ENCODE data around the gene P4HA3. TPM values are rescaled to one million over a fixed set of nuclear protein-coding genes. Genes with fewer than 3 reads are reported as not detected.
"Not testable (repeated sequence)": the region's sequence is repeated elsewhere in the genome, so short reads cannot be mapped to it uniquely, and the experiment has no call there.

Gene P4HA3
- total RNA-seq, 4 donors from 2014 or later, result 0.42 TPM; not detected in 3

DNA sequence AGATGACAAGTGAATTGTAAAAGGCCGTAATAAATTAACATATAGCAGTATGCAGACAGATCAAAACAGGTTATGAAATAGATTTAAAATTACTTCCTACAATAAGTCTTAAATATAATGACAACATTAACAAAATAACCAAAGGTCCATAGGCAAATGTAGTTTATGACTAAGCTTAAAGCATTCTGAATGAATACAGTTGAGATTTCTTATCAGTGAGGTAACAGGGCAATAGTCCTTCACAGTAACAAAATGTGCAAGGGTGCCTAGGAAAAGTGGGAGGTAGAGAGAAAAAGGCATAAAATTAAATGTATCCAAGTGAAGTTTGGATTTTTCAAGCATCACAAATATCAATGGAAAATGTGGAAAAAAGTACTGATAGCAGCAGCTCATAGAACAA is 20.9 kb upstream of the P4HA3 start:
- H3K27me3 ChIP-seq, result no peaks in the 10 kb centered on the region
- H3K36me3 ChIP-seq, result no peaks in the 10 kb centered on the region
- DNase-seq (ENCODE audit: low spot score in 2 of 2), result no peak
- no peaks in the 10 kb centered on the region for H3K9me3 ChIP-seq
- H3K4me1 ChIP-seq, result no peaks in the 10 kb centered on the region
- TF ChIP-seq POLR2A (IDR thresholded peaks at IDR 0.05), result no peak
- TF ChIP-seq, protein P1, sequence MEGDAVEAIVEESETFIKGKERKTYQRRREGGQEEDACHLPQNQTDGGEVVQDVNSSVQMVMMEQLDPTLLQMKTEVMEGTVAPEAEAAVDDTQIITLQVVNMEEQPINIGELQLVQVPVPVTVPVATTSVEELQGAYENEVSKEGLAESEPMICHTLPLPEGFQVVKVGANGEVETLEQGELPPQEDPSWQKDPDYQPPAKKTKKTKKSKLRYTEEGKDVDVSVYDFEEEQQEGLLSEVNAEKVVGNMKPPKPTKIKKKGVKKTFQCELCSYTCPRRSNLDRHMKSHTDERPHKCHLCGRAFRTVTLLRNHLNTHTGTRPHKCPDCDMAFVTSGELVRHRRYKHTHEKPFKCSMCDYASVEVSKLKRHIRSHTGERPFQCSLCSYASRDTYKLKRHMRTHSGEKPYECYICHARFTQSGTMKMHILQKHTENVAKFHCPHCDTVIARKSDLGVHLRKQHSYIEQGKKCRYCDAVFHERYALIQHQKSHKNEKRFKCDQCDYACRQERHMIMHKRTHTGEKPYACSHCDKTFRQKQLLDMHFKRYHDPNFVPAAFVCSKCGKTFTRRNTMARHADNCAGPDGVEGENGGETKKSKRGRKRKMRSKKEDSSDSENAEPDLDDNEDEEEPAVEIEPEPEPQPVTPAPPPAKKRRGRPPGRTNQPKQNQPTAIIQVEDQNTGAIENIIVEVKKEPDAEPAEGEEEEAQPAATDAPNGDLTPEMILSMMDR (IDR thresholded peaks at IDR 0.05), result no peak
- no peak for TF ChIP-seq POLR2AphosphoS5 (IDR thresholded peaks at IDR 0.05)
- no peak for TF ChIP-seq EP300 (IDR thresholded peaks at IDR 0.05)
- no peak overlapping the region for H3K4me3 ChIP-seq
- no peak overlapping the region for H3K27ac ChIP-seq
- 98% methylated on average over 1 of the region's 1 CpG for WGBS

DNA sequence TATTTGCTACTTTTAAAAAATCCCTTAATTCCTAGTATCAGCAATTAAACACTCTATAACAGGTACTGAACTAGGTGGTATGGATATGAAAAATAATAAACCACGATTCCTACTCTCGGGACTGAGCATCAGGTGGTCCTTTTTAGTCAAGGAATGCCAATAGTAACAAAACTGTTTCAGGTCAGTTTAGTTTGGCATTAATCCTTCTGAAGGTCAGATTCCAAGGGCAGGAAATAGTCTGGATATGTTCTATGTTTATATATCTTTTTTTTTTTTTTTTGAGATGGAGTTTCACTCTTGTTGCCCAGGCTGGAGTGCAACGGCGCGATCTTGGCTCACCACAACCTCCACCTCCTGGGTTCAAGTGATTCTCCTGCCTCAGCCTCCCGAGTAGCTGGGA is 19.6 kb upstream of the P4HA3 start:
- H3K9me3 ChIP-seq; DNase-seq (ENCODE audit: low spot score in 2 of 2); H3K27me3 ChIP-seq; H3K27ac ChIP-seq; H3K36me3 ChIP-seq; H3K4me3 ChIP-seq: not testable (repeated sequence)
- WGBS, result 93% methylated on average over 6 of the region's 6 CpGs
- peaks cover 11% of the 10 kb centered on the region for H3K4me1 ChIP-seq

DNA sequence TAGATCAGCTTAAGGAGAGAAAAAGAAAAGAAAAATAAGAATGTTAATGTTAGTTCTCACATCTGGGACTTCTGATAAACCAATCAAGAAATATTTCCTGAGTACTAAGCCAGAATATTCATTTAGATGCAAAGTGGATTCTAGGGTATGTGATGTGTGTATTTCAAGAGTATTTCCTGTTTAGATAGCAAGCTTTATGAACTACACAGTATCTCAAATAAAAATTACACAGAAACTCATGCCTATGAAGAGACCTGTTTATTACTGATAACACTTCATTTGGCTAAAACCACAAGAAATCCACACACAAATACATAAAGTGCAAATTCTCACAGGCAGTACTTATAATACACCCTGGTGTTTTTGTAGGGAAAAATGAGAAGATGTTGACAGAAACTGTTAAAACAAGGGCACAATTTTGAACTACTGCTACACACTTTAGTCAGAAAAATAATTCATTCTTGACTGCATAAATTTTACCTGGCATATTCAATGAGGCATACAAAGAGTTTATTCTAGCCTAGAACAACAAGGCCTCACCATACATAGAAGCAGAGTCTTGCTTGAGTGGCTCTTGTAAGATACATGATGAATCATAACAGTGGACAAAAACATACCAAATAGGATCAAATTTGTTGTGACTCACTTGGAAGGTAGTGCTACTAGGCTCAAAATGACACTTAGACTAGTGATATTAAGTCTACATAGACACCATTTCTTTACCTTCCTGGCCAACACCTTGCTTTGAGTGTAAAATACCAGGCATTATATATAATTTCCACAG is 18.8 kb upstream of the P4HA3 start:
- TF ChIP-seq POLR2A (IDR thresholded peaks at IDR 0.05) (no peak), EP300 (IDR thresholded peaks at IDR 0.05) (no peak), POLR2AphosphoS5 (IDR thresholded peaks at IDR 0.05) (no peak)
- TF ChIP-seq, protein P1 (IDR thresholded peaks at IDR 0.05), result no peak
- DNase-seq (ENCODE audit: low spot score in 2 of 2), result no peak
- Histone ChIP-seq H3K27me3 (no peaks in the 10 kb centered on the region), H3K9me3 (no peaks in the 10 kb centered on the region), H3K4me3 (no peak overlapping the region), H3K4me1 (peaks cover 18% of the 10 kb centered on the region), H3K36me3 (no peaks in the 10 kb centered on the region), H3K27ac (no peak overlapping the region)

DNA sequence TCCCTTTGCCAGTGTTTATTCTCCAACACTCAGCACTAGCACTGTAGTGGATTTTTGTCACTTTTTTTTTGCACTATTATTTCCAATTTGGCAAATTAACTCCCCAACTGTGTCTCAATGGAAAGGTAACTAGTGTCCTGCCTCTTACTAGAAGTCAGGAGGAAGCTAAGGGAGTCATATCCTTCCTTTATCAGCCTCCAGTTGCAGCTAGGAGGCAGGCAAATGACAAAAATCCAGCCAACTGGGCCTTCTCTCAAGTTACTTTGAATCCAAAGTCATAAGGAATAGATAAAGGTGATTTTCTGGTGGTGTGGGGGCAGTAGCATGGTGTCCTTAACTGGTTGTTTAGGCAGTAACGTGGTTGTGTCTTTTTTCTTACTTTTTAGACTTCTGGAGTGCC is 15.6 kb upstream of the P4HA3 start:
- Histone ChIP-seq H3K27me3 (no peaks in the 10 kb centered on the region), H3K4me1 (peaks cover 23% of the 10 kb centered on the region), H3K36me3 (no peaks in the 10 kb centered on the region), H3K9me3 (no peaks in the 10 kb centered on the region), H3K27ac (no peak overlapping the region), H3K4me3 (no peak overlapping the region)
- no peak for DNase-seq (ENCODE audit: low spot score in 2 of 2)
- TF ChIP-seq POLR2AphosphoS5 (IDR thresholded peaks at IDR 0.05) (no peak), POLR2A (IDR thresholded peaks at IDR 0.05) (no peak), EP300 (IDR thresholded peaks at IDR 0.05) (no peak)
- TF ChIP-seq, protein P1 (IDR thresholded peaks at IDR 0.05), result no peak
- WGBS, result 91% methylated on average over 1 of the region's 1 CpG

DNA sequence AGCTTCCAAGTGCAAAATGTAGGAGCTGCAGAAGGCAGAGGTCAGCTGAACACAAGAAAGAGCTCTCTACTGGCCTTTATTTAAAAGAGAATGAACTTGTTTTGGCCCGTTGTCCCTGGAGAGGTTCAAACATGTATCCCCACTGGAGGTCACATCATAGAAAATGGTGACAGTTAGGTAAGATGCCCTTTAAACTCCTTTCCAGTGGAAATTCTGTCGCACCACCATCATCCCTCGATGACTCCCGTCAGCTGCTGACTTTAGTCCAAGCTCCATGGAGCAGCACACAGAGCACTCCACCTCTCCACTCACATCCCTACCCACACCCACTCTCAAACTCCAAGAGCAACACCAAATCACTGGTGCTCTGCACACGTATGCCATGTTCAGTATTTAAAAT is 15.2 kb upstream of the P4HA3 start:
- TF ChIP-seq EP300 (IDR thresholded peaks at IDR 0.05), result no peak
- no peak for TF ChIP-seq POLR2A (IDR thresholded peaks at IDR 0.05)
- no peak for TF ChIP-seq POLR2AphosphoS5 (IDR thresholded peaks at IDR 0.05)
- TF ChIP-seq, protein P1 (IDR thresholded peaks at IDR 0.05), result no peak
- H3K27me3 ChIP-seq, result no peaks in the 10 kb centered on the region
- no peak overlapping the region for H3K4me3 ChIP-seq
- H3K9me3 ChIP-seq, result no peaks in the 10 kb centered on the region
- peaks cover 25% of the 10 kb centered on the region for H3K4me1 ChIP-seq
- H3K36me3 ChIP-seq, result no peaks in the 10 kb centered on the region
- no peak for DNase-seq (ENCODE audit: low spot score in 2 of 2)
- H3K27ac ChIP-seq, result no peak overlapping the region
- 89% methylated on average over 5 of the region's 5 CpGs for WGBS

Data from suprapubic skin (tissue), 4 donors.